LNCaP clone FGC (cell line): ENCODE results near the gene MOSPD3.

Source experiments
- DNase-seq: peaks from one replicate; pipeline ENCODE4 v3.0.0-alpha.2; 2011; ENCODE audit warnings: low read depth
- H3K4me3 ChIP-seq: 2 replicates; pipeline ENCODE4 v1.5.1; 2011; ENCODE audit warnings: mild to moderate bottlenecking, low read depth, low read length, control low read depth
- TF ChIP-seq, protein P1 (sequence below): IDR thresholded peaks from 2 replicates; pipeline ENCODE4 v1.5.1; 2012; ENCODE audit warnings: mild to moderate bottlenecking; ENCODE audit not compliant: control insufficient read depth, insufficient read depth; ENCODE audit errors: extremely low read depth

Gene MOSPD3

GRCh38 chr7:100577103-100577502 lies 35.2 kb upstream of the MOSPD3 start:
- no peak for DNase-seq
- H3K4me3 ChIP-seq, result no peak overlapping the region

GRCh38 chr7:100577507-100577906 lies 34.8 kb upstream of the MOSPD3 start:
- H3K4me3 ChIP-seq, result no peak overlapping the region
- TF ChIP-seq, protein P1, sequence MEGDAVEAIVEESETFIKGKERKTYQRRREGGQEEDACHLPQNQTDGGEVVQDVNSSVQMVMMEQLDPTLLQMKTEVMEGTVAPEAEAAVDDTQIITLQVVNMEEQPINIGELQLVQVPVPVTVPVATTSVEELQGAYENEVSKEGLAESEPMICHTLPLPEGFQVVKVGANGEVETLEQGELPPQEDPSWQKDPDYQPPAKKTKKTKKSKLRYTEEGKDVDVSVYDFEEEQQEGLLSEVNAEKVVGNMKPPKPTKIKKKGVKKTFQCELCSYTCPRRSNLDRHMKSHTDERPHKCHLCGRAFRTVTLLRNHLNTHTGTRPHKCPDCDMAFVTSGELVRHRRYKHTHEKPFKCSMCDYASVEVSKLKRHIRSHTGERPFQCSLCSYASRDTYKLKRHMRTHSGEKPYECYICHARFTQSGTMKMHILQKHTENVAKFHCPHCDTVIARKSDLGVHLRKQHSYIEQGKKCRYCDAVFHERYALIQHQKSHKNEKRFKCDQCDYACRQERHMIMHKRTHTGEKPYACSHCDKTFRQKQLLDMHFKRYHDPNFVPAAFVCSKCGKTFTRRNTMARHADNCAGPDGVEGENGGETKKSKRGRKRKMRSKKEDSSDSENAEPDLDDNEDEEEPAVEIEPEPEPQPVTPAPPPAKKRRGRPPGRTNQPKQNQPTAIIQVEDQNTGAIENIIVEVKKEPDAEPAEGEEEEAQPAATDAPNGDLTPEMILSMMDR, result no peak
- DNase-seq, result no peak

More at GRCh38 chr7:100577103-100577502, 35.2 kb upstream of the MOSPD3 start:
- TF ChIP-seq, protein P1, result no peak

GRCh38 chr7:100578246-100579183 lies 33.8 kb upstream of the MOSPD3 start:
- H3K4me3 ChIP-seq, result no peak overlapping the region
- TF ChIP-seq, protein P1, result no peak
- no peak for DNase-seq

GRCh38 chr7:100580466-100581283 lies 31.7 kb upstream of the MOSPD3 start:
- H3K4me3 ChIP-seq, result no peak overlapping the region
- DNase-seq, result no peak
- TF ChIP-seq, protein P1, result no peak

DNA sequence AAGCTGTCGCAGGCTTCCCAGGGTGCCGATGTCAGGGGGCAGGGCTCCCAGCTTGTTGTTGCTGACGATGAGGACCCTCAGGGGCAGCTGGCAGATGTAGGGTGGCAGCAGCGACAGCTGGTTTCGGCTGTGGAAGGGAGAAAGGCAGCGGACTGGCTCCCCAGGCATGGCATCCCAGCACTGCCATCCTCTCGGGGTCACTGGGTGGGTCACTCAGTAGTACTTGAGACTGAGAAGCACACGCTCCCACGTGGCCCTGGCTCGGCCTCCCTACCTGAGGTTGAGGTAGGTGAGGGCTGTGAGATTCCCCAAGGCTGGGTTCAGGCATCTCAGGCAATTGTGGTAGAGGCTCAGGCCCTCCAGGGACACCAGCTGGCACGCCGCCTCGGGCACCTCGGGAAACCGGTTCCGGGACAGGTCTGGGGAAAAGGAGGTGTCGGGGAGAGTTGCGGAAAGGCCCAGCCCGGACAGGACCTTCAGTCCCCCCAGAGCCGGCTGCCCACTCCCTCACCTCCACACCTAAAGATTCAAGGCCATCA lies 30.2 kb upstream of the MOSPD3 start:
- TF ChIP-seq, protein P1, result no peak
- DNase-seq, result peak; percentile 49

GRCh38 chr7:100582650-100583049 lies 29.7 kb upstream of the MOSPD3 start:
- TF ChIP-seq, protein P1, result no peak
- H3K4me3 ChIP-seq, result peak overlapping the region; percentile 97
- no peak for DNase-seq

More for the DNA sequence above, 30.2 kb upstream of the MOSPD3 start:
- peak overlapping the region; percentile 97 for H3K4me3 ChIP-seq
